Spleen (tissue), 7 donors: ENCODE measurements around the gene KIR3DL3.

Experiments
- CTCF ChIP-seq, 11 experiments: fragments of 200-600 bp in 7 of 11; fragments of 450-650 bp in 4 of 11; sonication (generic) in 4 of 11; IDR thresholded peaks in 8 of 11; conservative IDR thresholded peaks in 3 of 11; 1 replicate in 7 of 11; 2 replicates in 4 of 11; pipeline versions ENCODE4 v1.4.0 to v1.8.0; 2016 to 2021; ENCODE audit warnings: antibody characterized with exemption in 11 of 11, inconsistent platforms in 4 of 11, mild to moderate bottlenecking in 1 of 11
- POLR2A ChIP-seq, 3 donors: fragments of 450-650 bp; IDR thresholded peaks; one replicate each; pipeline ENCODE4 v1.5.1; 2017; ENCODE audit warnings: antibody characterized with exemption in 3 of 3, mild to moderate bottlenecking in 1 of 3
- POLR2AphosphoS5 ChIP-seq, 3 donors: sonication (generic); formaldehyde crosslinking; IDR thresholded peaks; one replicate each; pipeline ENCODE4 v1.5.1; 2017; ENCODE audit warnings: antibody characterized with exemption in 3 of 3
- donor health status: DM: no; HTN: no; CAD: no; lungs with moderate emphysema.
- donor health status: DM: no; HTN: no; CAD: no.
- donor health status: DM: no; HTN: no; CAD: no.

- TF ChIP-seq CTCF (IDR thresholded peaks at IDR 0.05 in 8 of 11, conservative IDR thresholded peaks at IDR 0.05 in 3 of 11), result no peak
- no peak for TF ChIP-seq POLR2A (IDR thresholded peaks at IDR 0.05)
- no peak for TF ChIP-seq POLR2AphosphoS5 (IDR thresholded peaks at IDR 0.05)
Observed at GRCh38 chr19:54724142-54724541, at the start of gene KIR3DL3.
